Gastrocnemius medialis (tissue), 4 donors: ENCODE results near the gene VPS26A.
A peak's percentile ranks its signal among the peaks of the same experiment; 100 is the strongest.

Source experiments
- CTCF ChIP-seq, 5 experiments: fragments of 450-650 bp in 3 of 5; fragments of 200-600 bp in 2 of 5; sonication (generic) in 2 of 5; IDR thresholded peaks in 4 of 5; conservative IDR thresholded peaks in 1 of 5; 1 replicate in 4 of 5; 2 replicates in 1 of 5; pipeline ENCODE4 v1.5.1; 2016 to 2019; ENCODE audit warnings: antibody characterized with exemption in 5 of 5, mild to moderate bottlenecking in 3 of 5, moderate library complexity in 3 of 5
- POLR2A ChIP-seq, 2 donors: fragments of 450-650 bp; IDR thresholded peaks; one replicate each; pipeline ENCODE4 v1.6.1; 2017; ENCODE audit warnings: antibody characterized with exemption in 2 of 2, mild to moderate bottlenecking in 2 of 2, moderate library complexity in 2 of 2

- TF ChIP-seq CTCF (IDR thresholded peaks at IDR 0.05 in 4 of 5, conservative IDR thresholded peaks at IDR 0.05 in 1 of 5) (peak in 1 of 5 experiments; percentile 35), POLR2A (IDR thresholded peaks at IDR 0.05) (no peak)
Observed at GRCh38 chr10:69123306-69123746, 652 bp upstream of the VPS26A start.
